T-cell (primary cell): ENCODE data around the gene ACTL9. TPM values are rescaled to one million over a fixed set of nuclear protein-coding genes. Genes with fewer than 3 reads are reported as not detected.
"Not testable (repeated sequence)": the region's sequence is repeated elsewhere in the genome, so short reads cannot be mapped to it uniquely, and the experiment has no call there.

ENCODE experiments used
- ATAC-seq, 4 experiments: fragments of 200-7000 bp in 3 of 4; fragments of 150-1000 bp in 1 of 4; cut with Tn5 transposase; replicated peaks in 1 of 4; 1 replicate in 3 of 4; 2 replicates in 1 of 4; pipeline ENCODE4 v1.10.0; 2021; ENCODE audit warnings: moderate library complexity in 3 of 4, mild to moderate bottlenecking in 2 of 4, moderate number of reproducible peaks in 1 of 4
- CTCF ChIA-PET, 2 donors: fragments of 300-600 bp; sonication (Branson Sonifier 250); formaldehyde crosslinking; loops; one replicate each; lab custom pipeline; 2022; ENCODE audit warnings: antibody characterized with exemption in 2 of 2; lab: Charles Lee
- POLR2A ChIA-PET, 2 donors: fragments of 300-600 bp; sonication (Branson Sonifier 250); formaldehyde crosslinking; loops; one replicate each; lab custom pipeline; 2022; ENCODE audit warnings: antibody characterized with exemption in 2 of 2; lab: Charles Lee
- DNase-seq, 35 experiments: peaks; one replicate each; pipeline versions ENCODE4 v3.0.0 to v3.0.0-alpha.2; 2013 to 2023
- H3K27ac ChIP-seq: one replicate; pipeline ENCODE4 v1.5.1; 2013; ENCODE audit warnings: low read length
- H3K27me3 ChIP-seq, 2 experiments: replicated peaks in 1 of 2; 1 replicate in 1 of 2; 2 replicates in 1 of 2; pipeline versions ENCODE4 v1.6.1 to v1.7.0; 2013; ENCODE audit warnings: low read length in 1 of 2, mixed read lengths in 1 of 2; ENCODE audit not compliant: control insufficient read depth in 2 of 2, insufficient read depth in 2 of 2; ENCODE audit errors: extremely low read depth in 1 of 2
- H3K36me3 ChIP-seq, 2 donors: 1 replicate in 1 of 2; 2 replicates in 1 of 2; pipeline versions ENCODE4 v1.6.1 to v1.7.0; 2013; ENCODE audit warnings: low read length in 1 of 2; ENCODE audit not compliant: control insufficient read depth in 2 of 2, insufficient read depth in 1 of 2; ENCODE audit errors: extremely low read depth in 1 of 2
- H3K4me1 ChIP-seq, 2 experiments: 1 replicate in 1 of 2; 2 replicates in 1 of 2; pipeline versions ENCODE4 v1.6.1 to v1.7.0; 2013; ENCODE audit warnings: low read length in 2 of 2, mixed read lengths in 1 of 2; ENCODE audit not compliant: insufficient read depth in 2 of 2, control insufficient read depth in 1 of 2; ENCODE audit errors: extremely low read depth in 1 of 2
- H3K4me3 ChIP-seq, 2 donors: 1 replicate in 1 of 2; 2 replicates in 1 of 2; pipeline versions ENCODE4 v1.5.1 to v1.7.0; 2013; ENCODE audit warnings: mild to moderate bottlenecking in 2 of 2, low read length in 1 of 2, moderate library complexity in 1 of 2; ENCODE audit not compliant: control insufficient read depth in 1 of 2; ENCODE audit errors: extremely low read depth in 1 of 2
- H3K9me3 ChIP-seq: 2 replicates; pipeline ENCODE4 v1.7.0; 2013
- H3K27ac Mint-ChIP-seq, 2 donors: one replicate each; pipeline ENCODE4 v1.8.0; 2020 to 2021; ENCODE audit warnings: mild to moderate bottlenecking in 2 of 2, mixed read lengths in 2 of 2
- H3K27me3 Mint-ChIP-seq, 2 donors: one replicate each; pipeline ENCODE4 v1.8.0; 2021 to 2022; ENCODE audit warnings: mixed read lengths in 2 of 2
- H3K36me3 Mint-ChIP-seq: one replicate; pipeline ENCODE4 v1.8.0; 2021; ENCODE audit warnings: mixed read lengths
- H3K4me1 Mint-ChIP-seq, 3 donors: one replicate each; pipeline ENCODE4 v1.8.0; 2020 to 2022; ENCODE audit warnings: mixed read lengths in 3 of 3, mild to moderate bottlenecking in 1 of 3
- H3K4me3 Mint-ChIP-seq, 3 donors: one replicate each; pipeline ENCODE4 v1.8.0; 2020 to 2022; ENCODE audit warnings: mild to moderate bottlenecking in 3 of 3, mixed read lengths in 3 of 3, moderate library complexity in 3 of 3
- H3K9me3 Mint-ChIP-seq, 3 donors: one replicate each; pipeline ENCODE4 v1.8.0; 2020 to 2022; ENCODE audit warnings: mixed read lengths in 3 of 3
- WGBS: methylation state at CpG from one replicate; pipeline ENCODE4 v1.1.5; 2013; ENCODE audit warnings: missing lambda C conversion rate; ENCODE audit not compliant: insufficient coverage; 5-methylcytosine and 5-hydroxymethylcytosine counted together
- total RNA-seq, 35 experiments: library from RNA in 6 of 35; stranded (reverse) in 6 of 35; fragments of 120-200 nt in 1 of 35; gene quantifications; one replicate each; pipeline versions ENCODE4 v1.2.1 to v1.2.4 and lab custom pipeline; 2013 to 2026

The ACTL9 gene
- total RNA-seq, 5 donors from 2014 or later (not counting 1 experiment from before 2014, with no cell fraction given): not detected

GRCh38 chr19:8722032-8722431 is 23.4 kb upstream of the ACTL9 start:
- Mint-ChIP-seq H3K36me3 (no peaks in the 10 kb centered on the region), H3K27ac (no peak overlapping the region), H3K4me3 (no peak overlapping the region), H3K9me3 (peaks cover 0 to 3% (median 0%) of the 10 kb centered on the region in 3 donors), H3K27me3 (peaks cover 9 to 26% of the 10 kb centered on the region in 2 donors), H3K4me1 (no peaks in the 10 kb centered on the region)
- no peaks in the 10 kb centered on the region for H3K4me1 ChIP-seq
- H3K4me3 ChIP-seq: no peak overlapping the region
- WGBS: no CpG with 5 or more reads among the region's 2 CpGs
- ATAC-seq: no peak
- no peaks in the 10 kb centered on the region for H3K36me3 ChIP-seq
- no peak overlapping the region for H3K27ac ChIP-seq
- ChIA-PET POLR2A (no interaction called here), CTCF (no interaction called here)
- peaks cover 0 to 15% of the 10 kb centered on the region in 2 experiments for H3K27me3 ChIP-seq
- DNase-seq: no peak
- no peaks in the 10 kb centered on the region for H3K9me3 ChIP-seq

GRCh38 chr19:8721334-8721733 is 22.7 kb upstream of the ACTL9 start, which contains the start of gene OR2Z1:
Gene OR2Z1, plus strand, starts transcription at chr19:8721634. Its CDS starts 9,395 bp downstream, at chr19:8731029.
- Histone ChIP-seq H3K27me3 (peaks cover 0 to 15% of the 10 kb centered on the region in 2 experiments), H3K9me3 (no peaks in the 10 kb centered on the region), H3K36me3 (no peaks in the 10 kb centered on the region), H3K4me1 (no peaks in the 10 kb centered on the region), H3K27ac (no peak within 1 kb of the TSS), H3K4me3 (no peak within 1 kb of the TSS)
- no peak within 1 kb of the TSS for H3K4me3 Mint-ChIP-seq
- 60% methylated on average over 1 of the region's 1 CpG for WGBS
- H3K27me3 Mint-ChIP-seq: peaks cover 9 to 26% of the 10 kb centered on the region in 2 donors
- no peaks in the 10 kb centered on the region for H3K4me1 Mint-ChIP-seq
- ATAC-seq (no peak), DNase-seq (no peak)
- ChIA-PET POLR2A (no interaction called here), CTCF (no interaction called here)
- peaks cover 0 to 3% (median 0%) of the 10 kb centered on the region in 3 donors for H3K9me3 Mint-ChIP-seq
- no peaks in the 10 kb centered on the region for H3K36me3 Mint-ChIP-seq
- no peak within 1 kb of the TSS for H3K27ac Mint-ChIP-seq

- H3K36me3 ChIP-seq, H3K4me3 ChIP-seq, H3K4me1 ChIP-seq, H3K27me3 Mint-ChIP-seq, H3K27ac Mint-ChIP-seq, H3K9me3 ChIP-seq, DNase-seq, H3K27me3 ChIP-seq, H3K36me3 Mint-ChIP-seq, POLR2A ChIA-PET, H3K27ac ChIP-seq, ATAC-seq, H3K4me3 Mint-ChIP-seq, CTCF ChIA-PET: not testable (repeated sequence)
- Mint-ChIP-seq H3K4me1 (peaks cover 15 to 20% (median 20%) of the 10 kb centered on the region in 3 donors), H3K9me3 (peaks cover 5 to 13% (median 6%) of the 10 kb centered on the region in 3 donors)
- 100% methylated on average over 2 of the region's 7 CpGs for WGBS
Observed at GRCh38 chr19:8710337-8710736, 11.7 kb upstream of the ACTL9 start.

- Mint-ChIP-seq H3K27me3 (peaks cover 0 to 2% of the 10 kb centered on the region in 2 donors), H3K27ac (peak overlapping the region; percentile 82 to 85), H3K36me3 (no peaks in the 10 kb centered on the region), H3K9me3 (no peaks in the 10 kb centered on the region), H3K4me1 (peaks cover 59 to 66% (median 63%) of the 10 kb centered on the region in 3 donors), H3K4me3 (peak overlapping the region in 2 of 3 donors; percentile 14 to 48)
- WGBS: 16% methylated on average over 3 of the region's 5 CpGs
- peak in 1 of 35 experiments; percentile 9 for DNase-seq
- Histone ChIP-seq H3K27me3 (no peaks in the 10 kb centered on the region), H3K27ac (peak overlapping the region; percentile 13), H3K4me1 (peaks cover 18 to 46% of the 10 kb centered on the region in 2 experiments), H3K9me3 (no peaks in the 10 kb centered on the region), H3K36me3 (no peaks in the 10 kb centered on the region), H3K4me3 (no peak overlapping the region)
- ChIA-PET CTCF (no interaction called here), POLR2A (no interaction called here)
- peak; percentile 35 to 69 (median 55) for ATAC-seq
Observed at GRCh38 chr19:8705742-8706141, 7.1 kb upstream of the ACTL9 start.

- POLR2A ChIA-PET: not testable (repeated sequence)
Observed at GRCh38 chr19:8705304-8705703, 6.7 kb upstream of the ACTL9 start.

GRCh38 chr19:8703223-8703622 is 4.6 kb upstream of the ACTL9 start:
- 92% methylated on average over 3 of the region's 7 CpGs for WGBS
- Mint-ChIP-seq H3K36me3 (no peaks in the 10 kb centered on the region), H3K9me3 (no peaks in the 10 kb centered on the region), H3K27me3 (no peaks in the 10 kb centered on the region), H3K27ac (peak overlapping the region; percentile 50 to 85), H3K4me3 (peak overlapping the region in 1 of 3 donors; percentile 83), H3K4me1 (peaks cover 60 to 66% (median 64%) of the 10 kb centered on the region in 3 donors)
- H3K4me3 ChIP-seq: no peak overlapping the region
- H3K36me3 ChIP-seq: no peaks in the 10 kb centered on the region
- H3K9me3 ChIP-seq: no peaks in the 10 kb centered on the region
- POLR2A ChIA-PET: no interaction called here
- H3K27me3 ChIP-seq: peaks cover 0 to 2% of the 10 kb centered on the region in 2 experiments
- ATAC-seq: no peak
- H3K4me1 ChIP-seq: peaks cover 18 to 58% of the 10 kb centered on the region in 2 experiments
- CTCF ChIA-PET: no interaction called here
- no peak overlapping the region for H3K27ac ChIP-seq
- no peak for DNase-seq

More at GRCh38 chr19:8705304-8705703, 6.7 kb upstream of the ACTL9 start:
- DNase-seq, H3K9me3 ChIP-seq, H3K36me3 ChIP-seq, H3K36me3 Mint-ChIP-seq, H3K27me3 Mint-ChIP-seq, H3K4me3 ChIP-seq, H3K27me3 ChIP-seq, H3K9me3 Mint-ChIP-seq, CTCF ChIA-PET: not testable (repeated sequence)
- Mint-ChIP-seq H3K27ac (peak overlapping the region; percentile 82 to 85), H3K4me1 (peaks cover 59 to 68% (median 66%) of the 10 kb centered on the region in 3 donors), H3K4me3 (peak overlapping the region in 2 of 3 donors; percentile 14 to 48)
- WGBS: no CpG with 5 or more reads among the region's 3 CpGs
- H3K27ac ChIP-seq: peak overlapping the region; percentile 13
- peaks cover 18 to 49% of the 10 kb centered on the region in 2 experiments for H3K4me1 ChIP-seq
- ATAC-seq: peak; percentile 42 to 54 (median 48)
